GM12874 (cell line): Measurements from ENCODE around the gene SHE.

Source experiments
- CTCF ChIP-seq: IDR thresholded peaks from 2 replicates; pipeline ENCODE4 v1.5.1; 2011; ENCODE audit warnings: low read depth, mild to moderate bottlenecking, control low read depth, low read length, moderate library complexity; ENCODE audit not compliant: insufficient read depth

Gene SHE

GRCh38 chr1:154503898-154504297, 1.7 kb upstream of the SHE start:
- no peak for TF ChIP-seq CTCF

GRCh38 chr1:154502744-154503115, 518 bp upstream of the SHE start:
- no peak for TF ChIP-seq CTCF

- TF ChIP-seq CTCF: no peak
Measured at GRCh38 chr1:154501423-154502065, 668 bp downstream of the SHE start.

GRCh38 chr1:154500533-154500932, 1.7 kb downstream of the SHE start:
- no peak for TF ChIP-seq CTCF

GRCh38 chr1:154499446-154499845, 2.8 kb downstream of the SHE start:
- TF ChIP-seq CTCF: no peak

GRCh38 chr1:154497026-154497806, 5.0 kb downstream of the SHE start:
- TF ChIP-seq CTCF: no peak

- TF ChIP-seq CTCF: no peak
Measured at GRCh38 chr1:154496383-154496782, 5.8 kb downstream of the SHE start.
